ENCODE results near the gene RPS6KL1.

Gene RPS6KL1

GRCh38 chr14:74922752-74923401 lies at the start of gene RPS6KL1:
Gene RPS6KL1 (minus strand): TSS chr14:74923260. CDS start chr14:74921541, 1,719 bp downstream.
- peak; percentile 96 to 98 for ATAC-seq

- no peak for ATAC-seq
Observed at GRCh38 chr14:74968811-74969210, 45.8 kb upstream of the RPS6KL1 start.

- ATAC-seq = no peak
Observed at GRCh38 chr14:74965486-74966153, 42.6 kb upstream of the RPS6KL1 start.

- ATAC-seq = no peak
Observed at GRCh38 chr14:74964787-74965485, 41.9 kb upstream of the RPS6KL1 start.

GRCh38 chr14:74963705-74964271 lies 40.7 kb upstream of the RPS6KL1 start:
- ATAC-seq = no peak

- ATAC-seq = no peak
Observed at GRCh38 chr14:74963178-74963704, 40.2 kb upstream of the RPS6KL1 start.

- no peak for ATAC-seq
Observed at GRCh38 chr14:74962493-74962892, 39.4 kb upstream of the RPS6KL1 start.

GRCh38 chr14:74962046-74962445 lies 39.0 kb upstream of the RPS6KL1 start:
- ATAC-seq = no peak

GRCh38 chr14:74961238-74961911 lies 38.3 kb upstream of the RPS6KL1 start:
- no peak for ATAC-seq

- ATAC-seq = no peak
Observed at GRCh38 chr14:74960736-74961135, 37.7 kb upstream of the RPS6KL1 start.

- no peak for ATAC-seq
Observed at GRCh38 chr14:74959596-74960180, 36.6 kb upstream of the RPS6KL1 start.

- ATAC-seq = no peak
Observed at GRCh38 chr14:74956280-74957072, 33.4 kb upstream of the RPS6KL1 start.

GRCh38 chr14:74956027-74956279 lies 32.9 kb upstream of the RPS6KL1 start:
- ATAC-seq = no peak

GRCh38 chr14:74955229-74956026 lies 32.4 kb upstream of the RPS6KL1 start, which contains the start of gene PGF:
Gene PGF (minus strand): TSS chr14:74955597. CDS start chr14:74955242, 355 bp downstream.
- ATAC-seq = peak; percentile 44 to 53

- no peak for ATAC-seq
Observed at GRCh38 chr14:74954947-74955228, 31.8 kb upstream of the RPS6KL1 start.

- no peak for ATAC-seq
Observed at GRCh38 chr14:74954232-74954946, 31.3 kb upstream of the RPS6KL1 start.

- no peak for ATAC-seq
Observed at GRCh38 chr14:74953686-74954085, 30.6 kb upstream of the RPS6KL1 start.

- ATAC-seq = no peak
Observed at GRCh38 chr14:74952697-74953484, 29.8 kb upstream of the RPS6KL1 start.

- ATAC-seq = no peak
Observed at GRCh38 chr14:74952180-74952665, 29.2 kb upstream of the RPS6KL1 start.

All from activated CD4-positive, CD25-positive, alpha-beta regulatory T cell treated with anti-CD3 and anti-CD28 coated beads, Interleukin-2, amount 50 U/mL, for 24 hours (primary cell).